GM19023 (cell line): Measurements from ENCODE around the gene LRIG1.

ENCODE experiments used
- ATAC-seq: cut with Tn5 transposase; IDR thresholded peaks from one replicate; pipeline ENCODE4 v1.9.1; 2021; ENCODE audit warnings: mild to moderate bottlenecking, moderate library complexity; ENCODE audit not compliant: unreplicated experiment

LRIG1 gene

GRCh38 chr3:66473181-66473580 is 27.6 kb downstream of the LRIG1 start:
- no peak for ATAC-seq

DNA sequence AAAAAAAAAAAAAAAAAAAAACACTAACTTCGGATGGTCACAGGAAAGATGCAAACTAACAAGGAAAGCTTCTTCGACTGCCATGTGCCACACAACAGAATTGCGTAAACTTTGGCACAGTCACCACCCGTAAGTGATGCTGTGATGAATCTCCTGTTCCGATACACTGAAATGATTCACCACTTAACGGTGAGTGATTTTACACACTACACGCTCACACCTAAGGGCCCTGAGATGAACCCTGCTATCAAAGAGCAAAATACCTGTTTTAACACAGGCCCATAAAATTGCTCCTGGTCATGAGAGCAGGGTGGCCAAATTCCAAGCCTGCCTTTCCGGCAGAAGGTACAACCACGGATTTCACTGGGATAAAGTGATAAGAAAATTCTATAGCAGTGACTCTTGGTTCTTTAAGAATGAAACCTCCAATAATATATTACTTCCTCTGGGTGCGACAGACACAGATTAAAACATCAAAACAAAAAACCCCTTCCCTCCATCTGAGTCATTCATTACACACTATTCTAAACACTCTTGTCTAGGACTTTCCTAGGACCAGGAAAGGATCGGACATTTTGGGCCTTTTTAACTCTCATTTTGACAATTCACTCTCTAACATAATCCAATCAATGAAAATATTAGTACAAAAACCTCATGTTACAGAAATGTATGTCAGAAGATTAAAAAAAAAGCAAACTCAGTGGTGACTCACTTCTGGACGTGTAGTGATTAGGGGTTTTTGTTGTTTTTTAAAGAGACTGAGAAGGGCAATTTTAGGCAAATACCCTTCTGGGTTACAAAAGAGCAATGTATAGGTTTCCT is 28.3 kb downstream of the LRIG1 start:
- peak; percentile 70 for ATAC-seq

DNA sequence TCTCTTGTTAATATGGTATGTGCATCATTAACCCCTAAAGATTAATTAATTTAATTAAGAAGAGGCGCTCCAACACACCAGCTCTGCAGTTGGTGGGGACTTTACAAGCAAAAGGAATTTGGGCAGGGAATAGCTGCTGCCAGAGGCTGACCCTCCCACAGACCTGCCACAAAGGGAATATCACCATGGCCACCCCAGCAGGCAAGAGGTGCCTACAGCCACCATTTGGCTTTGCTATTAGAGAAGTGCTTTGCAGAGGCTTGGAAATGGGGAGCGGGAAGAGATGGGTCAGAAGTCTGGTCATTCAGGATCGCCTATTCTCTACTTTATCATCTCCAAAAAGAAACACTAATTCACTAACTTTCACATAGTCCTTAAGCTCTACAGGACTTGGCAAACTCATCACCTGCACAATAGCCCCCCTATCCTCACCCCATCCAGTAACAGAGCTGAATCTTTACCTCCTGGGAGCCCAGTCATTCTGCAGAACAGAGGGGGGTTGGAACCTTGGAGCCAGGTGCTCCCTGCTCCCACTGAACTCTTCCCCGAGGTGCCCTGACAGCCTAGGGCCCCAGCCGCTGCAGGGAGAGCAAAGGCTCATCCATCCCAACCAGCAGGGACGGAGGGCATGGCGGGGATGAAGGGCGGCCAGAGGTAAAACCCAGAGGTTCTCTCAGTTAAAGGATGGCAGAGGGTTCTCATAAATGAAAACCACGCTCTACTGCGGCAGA is 29.7 kb downstream of the LRIG1 start:
- no peak for ATAC-seq

GRCh38 chr3:66470285-66470684 is 30.5 kb downstream of the LRIG1 start:
- ATAC-seq: no peak

GRCh38 chr3:66469220-66469640 is 31.6 kb downstream of the LRIG1 start:
- ATAC-seq: peak; percentile 47

- no peak for ATAC-seq
These were observed 32.7 kb downstream of the LRIG1 start for GRCh38 chr3:66467996-66468735.

- no peak for ATAC-seq
These were observed 34.1 kb downstream of the LRIG1 start for GRCh38 chr3:66466606-66467270.

- ATAC-seq: no peak
These were observed 35.2 kb downstream of the LRIG1 start for GRCh38 chr3:66465587-66465986.

DNA sequence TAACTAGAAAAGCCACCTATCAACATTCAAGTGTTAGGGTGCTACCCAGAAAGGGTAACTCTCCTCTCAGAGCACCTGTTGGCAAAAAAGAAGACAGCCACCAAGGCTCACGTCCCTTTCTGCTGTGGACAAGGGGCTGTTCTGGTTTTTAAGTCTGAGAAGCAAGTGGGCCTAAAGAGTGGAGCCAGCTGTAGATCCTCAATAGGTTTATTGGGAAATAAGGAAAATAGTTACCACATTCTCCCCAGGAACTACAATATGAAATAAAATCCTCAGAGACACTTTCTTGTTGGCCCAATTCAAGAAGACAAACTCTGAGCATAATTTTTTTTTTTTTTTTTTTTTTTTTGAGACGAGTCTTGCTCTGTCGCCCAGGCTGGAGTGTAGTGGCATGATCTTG is 35.8 kb downstream of the LRIG1 start:
- no peak for ATAC-seq

DNA sequence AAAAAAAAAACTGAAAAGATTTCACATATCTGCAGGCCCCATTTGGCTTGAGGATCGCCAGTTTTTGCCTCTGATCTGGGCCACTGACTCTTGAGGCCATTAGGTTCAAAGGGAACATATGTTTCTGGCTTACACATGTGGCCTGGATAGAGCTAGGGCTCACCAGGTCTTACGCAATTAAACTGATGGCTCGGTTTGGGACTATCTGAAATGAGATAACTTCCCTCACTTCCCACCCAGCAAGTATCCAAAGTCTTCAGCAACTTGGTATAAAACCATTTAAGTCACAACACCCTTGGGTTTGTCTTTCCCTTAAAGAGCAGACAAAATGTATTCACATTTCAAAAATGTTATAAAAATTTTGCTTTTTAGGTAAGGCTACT is 36.3 kb downstream of the LRIG1 start:
- no peak for ATAC-seq

DNA sequence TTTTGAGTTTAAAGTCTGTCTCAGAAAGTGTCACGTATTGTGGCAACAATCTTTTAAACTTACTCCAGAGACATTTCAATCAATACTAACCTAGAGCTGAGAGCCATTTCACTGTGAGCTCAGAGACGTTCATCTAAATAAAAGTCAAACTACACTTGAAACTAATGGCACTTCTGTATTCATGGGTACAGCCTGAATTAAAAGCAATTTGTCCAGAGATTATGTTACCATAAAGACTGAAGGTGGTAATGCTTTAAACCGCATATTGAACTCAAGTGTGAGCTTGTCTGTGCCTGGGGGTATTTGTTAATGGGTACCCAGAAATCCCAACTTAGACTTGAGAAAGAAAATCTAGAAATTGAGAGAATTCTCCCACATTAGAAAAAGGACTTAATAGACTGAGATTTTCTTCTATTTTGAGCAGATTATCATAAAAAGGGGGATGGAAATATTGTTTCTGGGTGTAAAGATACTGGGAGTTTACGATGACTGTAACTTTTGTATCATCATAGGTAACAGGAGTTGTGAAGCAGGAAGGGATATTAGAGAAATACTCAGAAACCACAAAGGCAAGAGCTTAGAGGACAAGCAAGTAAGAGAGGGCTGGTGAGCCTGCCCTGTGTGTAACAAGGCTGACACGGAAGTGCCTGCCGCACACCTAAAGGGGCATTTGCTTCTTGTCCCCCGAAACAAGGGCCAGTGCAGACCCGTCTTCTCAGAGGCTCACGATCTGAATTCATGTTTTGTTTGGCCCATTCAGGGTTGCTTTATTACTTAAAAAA is 36.9 kb downstream of the LRIG1 start:
- no peak for ATAC-seq

DNA sequence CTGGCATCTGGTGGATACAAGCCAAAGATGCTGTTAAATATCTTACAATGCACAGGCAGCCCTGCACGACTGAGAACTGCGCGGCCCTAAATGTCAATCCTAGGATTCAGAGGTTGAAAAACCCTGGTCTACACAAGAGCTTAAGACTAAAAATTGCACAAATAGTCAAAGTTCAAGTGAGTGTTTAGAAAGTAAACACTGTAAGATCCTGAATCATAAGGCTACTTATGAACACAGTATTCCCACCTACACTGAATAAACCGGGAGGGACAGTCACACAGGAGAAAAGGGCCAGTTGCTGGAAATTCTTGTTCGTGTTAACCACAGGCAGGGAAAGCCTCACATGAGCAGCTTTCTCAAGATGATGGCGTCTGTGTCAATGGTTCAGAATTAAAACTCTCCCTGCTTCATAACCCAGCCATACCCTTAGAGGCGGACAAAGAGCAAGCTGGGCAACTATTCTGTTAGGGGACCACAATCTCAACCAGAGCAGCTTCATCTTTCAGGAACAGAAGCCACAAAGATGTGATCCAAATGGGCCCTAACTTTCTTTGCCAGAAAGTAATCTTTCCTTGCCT is 37.7 kb downstream of the LRIG1 start:
- ATAC-seq: no peak

- ATAC-seq: no peak
These were observed 43.6 kb downstream of the LRIG1 start for GRCh38 chr3:66457252-66457651.

DNA sequence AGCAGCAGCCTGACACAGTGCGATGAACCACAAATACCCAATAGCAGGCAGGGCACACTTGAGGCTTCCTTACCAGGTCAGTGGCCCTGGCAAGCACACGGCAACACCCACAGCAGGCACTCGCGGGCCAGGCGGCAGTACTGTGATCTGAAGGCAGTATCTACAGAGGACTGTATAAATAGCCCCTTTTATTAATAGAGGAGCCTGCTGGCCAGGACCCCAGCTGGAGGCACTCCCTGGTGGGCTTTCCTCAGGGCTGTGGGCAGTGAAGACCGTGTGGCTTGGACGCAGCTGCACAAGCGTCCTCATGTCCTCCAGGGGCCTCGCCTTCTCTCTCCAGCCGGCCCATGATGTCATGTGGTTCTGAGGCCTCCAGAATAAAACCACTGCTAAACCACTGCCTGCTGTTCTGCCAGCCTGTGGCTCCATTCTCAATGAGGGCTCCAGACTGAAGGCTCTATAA is 44.1 kb downstream of the LRIG1 start:
- ATAC-seq: no peak

GRCh38 chr3:66454464-66454859 is 46.4 kb downstream of the LRIG1 start:
- ATAC-seq: no peak

- no peak for ATAC-seq
These were observed 47.0 kb downstream of the LRIG1 start for GRCh38 chr3:66453651-66454463.

- no peak for ATAC-seq
These were observed 48.4 kb downstream of the LRIG1 start for GRCh38 chr3:66452303-66453011.

- ATAC-seq: no peak
These were observed 49.1 kb downstream of the LRIG1 start for GRCh38 chr3:66451766-66452165.
